ENCODE data around the gene SPOCK1. TPM values are rescaled to one million over a fixed set of nuclear protein-coding genes. Genes with fewer than 3 reads are reported as not detected.

Gene SPOCK1
- total RNA-seq, 4 donors from 2014 or later, result 8.6 to 34.8 (median 13.2) TPM

DNA sequence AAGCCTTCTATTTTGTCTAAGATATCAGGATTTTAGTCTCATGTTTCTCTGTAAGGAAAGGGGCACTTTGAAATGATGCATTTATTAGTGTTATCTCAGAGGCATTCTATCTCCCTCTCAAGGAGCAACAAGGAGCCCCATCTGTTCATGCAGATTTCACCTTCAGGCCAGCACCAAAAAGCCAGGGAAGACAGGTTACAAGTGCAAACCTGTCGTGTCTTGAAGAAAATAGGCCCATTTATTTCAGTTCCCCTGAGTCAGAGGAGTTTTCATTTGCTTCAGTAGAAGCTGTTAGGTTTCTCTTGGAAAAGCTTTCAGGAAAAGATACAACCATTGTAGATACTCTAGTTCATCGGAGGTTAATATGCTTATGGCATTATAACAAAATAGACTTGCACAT, 97.2 kb downstream of the SPOCK1 start:
- 65 to 74% methylated on average over 2 of the region's 2 CpGs for WGBS, 2 donors (ENCODE audit: low coverage in 1 of 2)
- no peak overlapping the region for H3K4me3 ChIP-seq
- no peaks in the 10 kb centered on the region for H3K36me3 ChIP-seq
- H3K9me3 ChIP-seq, result no peaks in the 10 kb centered on the region
- no peaks in the 10 kb centered on the region for H3K4me1 ChIP-seq
- intact Hi-C loops (cut with DNase I; ENCODE audit: low total_unique reads) (no loop called here), in situ Hi-C loops (cut with MboI; ENCODE audit: low pct_ligation_motif_present in 1 of 4, low pct_unique_long_range_greater_than_20kb in 1 of 4, low sequenced_read_pairs in 3 of 4) (no loop called here)
- no peaks in the 10 kb centered on the region for H3K27me3 ChIP-seq
- no peak for TF ChIP-seq EP300 (IDR thresholded peaks at IDR 0.05; ENCODE audit: low read depth)
- no peak for TF ChIP-seq POLR2AphosphoS5 (IDR thresholded peaks at IDR 0.05)
- TF ChIP-seq POLR2A (IDR thresholded peaks at IDR 0.05), result no peak
- TF ChIP-seq, protein P1, sequence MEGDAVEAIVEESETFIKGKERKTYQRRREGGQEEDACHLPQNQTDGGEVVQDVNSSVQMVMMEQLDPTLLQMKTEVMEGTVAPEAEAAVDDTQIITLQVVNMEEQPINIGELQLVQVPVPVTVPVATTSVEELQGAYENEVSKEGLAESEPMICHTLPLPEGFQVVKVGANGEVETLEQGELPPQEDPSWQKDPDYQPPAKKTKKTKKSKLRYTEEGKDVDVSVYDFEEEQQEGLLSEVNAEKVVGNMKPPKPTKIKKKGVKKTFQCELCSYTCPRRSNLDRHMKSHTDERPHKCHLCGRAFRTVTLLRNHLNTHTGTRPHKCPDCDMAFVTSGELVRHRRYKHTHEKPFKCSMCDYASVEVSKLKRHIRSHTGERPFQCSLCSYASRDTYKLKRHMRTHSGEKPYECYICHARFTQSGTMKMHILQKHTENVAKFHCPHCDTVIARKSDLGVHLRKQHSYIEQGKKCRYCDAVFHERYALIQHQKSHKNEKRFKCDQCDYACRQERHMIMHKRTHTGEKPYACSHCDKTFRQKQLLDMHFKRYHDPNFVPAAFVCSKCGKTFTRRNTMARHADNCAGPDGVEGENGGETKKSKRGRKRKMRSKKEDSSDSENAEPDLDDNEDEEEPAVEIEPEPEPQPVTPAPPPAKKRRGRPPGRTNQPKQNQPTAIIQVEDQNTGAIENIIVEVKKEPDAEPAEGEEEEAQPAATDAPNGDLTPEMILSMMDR (IDR thresholded peaks at IDR 0.05), result no peak
- H3K27ac ChIP-seq, result no peak overlapping the region
- DNase-seq, result no peak

DNA sequence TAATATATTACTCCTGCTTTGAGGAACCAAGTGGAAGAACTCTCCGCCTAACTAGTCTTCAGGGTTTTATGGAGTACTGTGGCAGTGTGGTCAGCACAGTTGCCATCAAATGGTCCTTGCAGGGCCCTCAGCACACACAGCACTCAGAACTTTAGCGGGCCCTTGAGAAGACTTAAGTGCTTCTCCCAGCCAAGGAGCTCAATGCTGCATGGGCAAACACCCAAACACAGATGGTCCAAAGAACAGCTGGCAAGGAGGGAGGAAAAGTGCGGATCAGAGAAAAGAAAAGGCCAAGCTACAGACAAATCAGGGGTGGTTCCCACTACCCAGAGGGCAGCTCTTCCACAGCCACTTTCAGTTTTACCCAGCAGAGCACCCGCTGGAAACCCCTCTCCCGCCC, 98.6 kb downstream of the SPOCK1 start:
- Histone ChIP-seq H3K9me3 (no peaks in the 10 kb centered on the region), H3K4me3 (no peak overlapping the region), H3K27me3 (no peaks in the 10 kb centered on the region), H3K4me1 (no peaks in the 10 kb centered on the region), H3K36me3 (no peaks in the 10 kb centered on the region), H3K27ac (no peak overlapping the region)
- in situ Hi-C loops (cut with MboI; ENCODE audit: low pct_ligation_motif_present in 1 of 4, low pct_unique_long_range_greater_than_20kb in 1 of 4, low sequenced_read_pairs in 3 of 4), result no loop called here
- DNase-seq, result no peak
- TF ChIP-seq, protein P1 (IDR thresholded peaks at IDR 0.05), result no peak
- 82% methylated on average over 5 of the region's 5 CpGs; no CpG with 5 or more reads in 1 of the 2 donors for WGBS, 2 donors (ENCODE audit: low coverage in 1 of 2)
- intact Hi-C loops (cut with DNase I; ENCODE audit: low total_unique reads), result no loop called here

DNA sequence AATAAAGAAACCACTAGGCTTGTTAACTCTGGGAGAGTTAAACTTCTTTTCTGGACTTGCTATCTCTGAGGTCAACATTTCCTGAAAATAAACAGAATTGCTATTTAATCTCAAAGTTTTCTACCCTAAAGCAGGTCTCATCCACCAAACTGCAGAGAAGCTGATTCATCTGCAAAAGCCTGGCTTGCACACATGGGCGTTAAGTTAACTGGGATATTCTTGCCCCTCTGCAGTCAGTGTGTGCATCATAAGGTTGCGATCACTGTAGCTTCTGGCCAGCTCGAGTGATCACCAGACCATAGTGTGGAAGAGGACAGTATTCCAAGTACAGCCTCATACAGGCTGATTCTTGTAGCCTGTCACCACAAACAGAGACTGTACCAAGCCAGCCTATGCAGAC, 99.2 kb downstream of the SPOCK1 start:
- TF ChIP-seq POLR2A (IDR thresholded peaks at IDR 0.05) (no peak), EP300 (IDR thresholded peaks at IDR 0.05; ENCODE audit: low read depth) (no peak), POLR2AphosphoS5 (IDR thresholded peaks at IDR 0.05) (no peak)
- TF ChIP-seq, protein P1 (IDR thresholded peaks at IDR 0.05), result no peak
- intact Hi-C loops (cut with DNase I; ENCODE audit: low total_unique reads), result no loop called here
- no peaks in the 10 kb centered on the region for H3K9me3 ChIP-seq
- H3K36me3 ChIP-seq, result no peaks in the 10 kb centered on the region
- no peak overlapping the region for H3K4me3 ChIP-seq
- peaks cover 0 to 3% (median 0%) of the 10 kb centered on the region in 4 donors for H3K4me1 ChIP-seq
- H3K27me3 ChIP-seq, result no peaks in the 10 kb centered on the region
- 86% methylated on average over 3 of the region's 3 CpGs; no CpG with 5 or more reads in 1 of the 2 donors for WGBS, 2 donors (ENCODE audit: low coverage in 1 of 2)
- H3K27ac ChIP-seq, result no peak overlapping the region
- no peak for DNase-seq
- in situ Hi-C loops (cut with MboI; ENCODE audit: low pct_ligation_motif_present in 1 of 4, low pct_unique_long_range_greater_than_20kb in 1 of 4, low sequenced_read_pairs in 3 of 4), result no loop called here

DNA sequence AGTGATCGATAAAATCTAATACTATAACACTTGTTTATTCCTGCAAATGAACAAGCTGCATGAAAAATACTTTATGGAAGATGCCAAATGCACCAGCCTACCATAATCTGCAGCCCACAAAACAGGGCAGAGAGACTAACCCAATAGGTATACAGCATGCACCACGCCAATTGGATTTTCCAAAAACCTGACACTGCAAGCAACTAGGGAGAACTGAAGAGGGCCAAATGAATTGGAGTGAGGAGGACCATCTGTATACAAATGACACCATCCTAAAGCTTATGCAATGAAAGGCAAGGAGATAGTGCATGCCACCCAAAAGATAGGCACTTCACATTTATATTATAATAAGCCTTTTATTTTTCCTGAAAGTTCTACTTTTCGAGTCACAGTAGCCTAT, 100.4 kb downstream of the SPOCK1 start:
- no peaks in the 10 kb centered on the region for H3K9me3 ChIP-seq
- no peak overlapping the region for H3K27ac ChIP-seq
- peaks cover 0 to 4% (median 0%) of the 10 kb centered on the region in 4 donors for H3K4me1 ChIP-seq
- TF ChIP-seq EP300 (IDR thresholded peaks at IDR 0.05; ENCODE audit: low read depth), result no peak
- TF ChIP-seq POLR2AphosphoS5 (IDR thresholded peaks at IDR 0.05), result no peak
- TF ChIP-seq, protein P1 (IDR thresholded peaks at IDR 0.05), result no peak
- in situ Hi-C loops (cut with MboI; ENCODE audit: low pct_ligation_motif_present in 1 of 4, low pct_unique_long_range_greater_than_20kb in 1 of 4, low sequenced_read_pairs in 3 of 4), result no loop called here
- WGBS, 2 donors (ENCODE audit: low coverage in 1 of 2), result 75 to 83% methylated on average over 2 to 3 of the region's 3 CpGs
- intact Hi-C loops (cut with DNase I; ENCODE audit: low total_unique reads), result no loop called here
- no peak for DNase-seq
- H3K36me3 ChIP-seq, result no peaks in the 10 kb centered on the region
- no peak overlapping the region for H3K4me3 ChIP-seq
- H3K27me3 ChIP-seq, result no peaks in the 10 kb centered on the region

All from transverse colon (tissue), 4 donors.